PFSK-1 (cell line): ENCODE results near the gene ARHGAP20.

Source experiments
- FOXP2 ChIP-seq: optimal IDR thresholded peaks from 2 replicates; pipeline ENCODE3; 2011; ENCODE audit warnings: borderline replicate concordance, control low read depth, inconsistent platforms; ENCODE audit not compliant: insufficient read depth; ENCODE audit errors: extremely low read length, extremely low read depth
- POLR2AphosphoS5 ChIP-seq: IDR thresholded peaks from 2 replicates; pipeline ENCODE4 v1.6.1; 2012; ENCODE audit warnings: low read depth, mild to moderate bottlenecking, control low read depth, low read length, moderate library complexity
- SIN3A ChIP-seq: IDR thresholded peaks from 2 replicates; pipeline ENCODE4 v1.6.1; 2012; ENCODE audit warnings: mild to moderate bottlenecking, low read length, moderate library complexity, borderline replicate concordance; ENCODE audit not compliant: insufficient read depth
- TAF1 ChIP-seq: IDR thresholded peaks from 2 replicates; pipeline ENCODE4 v1.6.1; 2012; ENCODE audit warnings: low read length, control low read depth, borderline replicate concordance; ENCODE audit not compliant: insufficient read depth
- TF ChIP-seq, protein P1 (sequence below), 2 experiments: IDR thresholded peaks; 2 replicates each; pipeline versions ENCODE4 v1.6.1 to v1.8.0; 2011 to 2012; ENCODE audit warnings: low read depth in 2 of 2, low read length in 2 of 2, control low read depth in 1 of 2, inconsistent platforms in 1 of 2, mild to moderate bottlenecking in 1 of 2, moderate library complexity in 1 of 2; ENCODE audit not compliant: insufficient read depth in 1 of 2

The ARHGAP20 gene

DNA sequence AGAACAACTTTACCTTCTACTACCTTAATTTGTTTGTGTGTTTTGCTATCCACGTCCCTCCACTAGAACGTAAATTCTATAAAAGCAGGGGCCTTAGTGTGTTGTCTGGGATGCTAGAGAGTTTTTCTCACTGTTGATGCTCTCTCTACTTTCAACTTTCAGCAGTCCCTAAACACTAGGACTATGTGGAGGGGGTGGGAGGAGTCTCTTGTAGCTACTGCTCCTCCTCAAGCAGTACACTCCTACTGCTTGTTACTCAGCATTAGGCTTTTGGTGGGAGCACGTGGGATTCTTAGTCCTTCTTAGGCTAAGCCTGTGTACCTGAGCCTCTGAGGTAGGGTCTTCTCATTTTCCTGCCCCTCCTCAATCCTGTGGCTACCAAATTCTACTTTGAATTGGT, 56.3 kb downstream of the ARHGAP20 start:
- TF ChIP-seq, protein P1, sequence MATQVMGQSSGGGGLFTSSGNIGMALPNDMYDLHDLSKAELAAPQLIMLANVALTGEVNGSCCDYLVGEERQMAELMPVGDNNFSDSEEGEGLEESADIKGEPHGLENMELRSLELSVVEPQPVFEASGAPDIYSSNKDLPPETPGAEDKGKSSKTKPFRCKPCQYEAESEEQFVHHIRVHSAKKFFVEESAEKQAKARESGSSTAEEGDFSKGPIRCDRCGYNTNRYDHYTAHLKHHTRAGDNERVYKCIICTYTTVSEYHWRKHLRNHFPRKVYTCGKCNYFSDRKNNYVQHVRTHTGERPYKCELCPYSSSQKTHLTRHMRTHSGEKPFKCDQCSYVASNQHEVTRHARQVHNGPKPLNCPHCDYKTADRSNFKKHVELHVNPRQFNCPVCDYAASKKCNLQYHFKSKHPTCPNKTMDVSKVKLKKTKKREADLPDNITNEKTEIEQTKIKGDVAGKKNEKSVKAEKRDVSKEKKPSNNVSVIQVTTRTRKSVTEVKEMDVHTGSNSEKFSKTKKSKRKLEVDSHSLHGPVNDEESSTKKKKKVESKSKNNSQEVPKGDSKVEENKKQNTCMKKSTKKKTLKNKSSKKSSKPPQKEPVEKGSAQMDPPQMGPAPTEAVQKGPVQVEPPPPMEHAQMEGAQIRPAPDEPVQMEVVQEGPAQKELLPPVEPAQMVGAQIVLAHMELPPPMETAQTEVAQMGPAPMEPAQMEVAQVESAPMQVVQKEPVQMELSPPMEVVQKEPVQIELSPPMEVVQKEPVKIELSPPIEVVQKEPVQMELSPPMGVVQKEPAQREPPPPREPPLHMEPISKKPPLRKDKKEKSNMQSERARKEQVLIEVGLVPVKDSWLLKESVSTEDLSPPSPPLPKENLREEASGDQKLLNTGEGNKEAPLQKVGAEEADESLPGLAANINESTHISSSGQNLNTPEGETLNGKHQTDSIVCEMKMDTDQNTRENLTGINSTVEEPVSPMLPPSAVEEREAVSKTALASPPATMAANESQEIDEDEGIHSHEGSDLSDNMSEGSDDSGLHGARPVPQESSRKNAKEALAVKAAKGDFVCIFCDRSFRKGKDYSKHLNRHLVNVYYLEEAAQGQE (IDR thresholded peaks at IDR 0.05; ENCODE audit: insufficient read depth in 1 of 2, low read depth in 2 of 2, low read length in 2 of 2) = no peak
- TF ChIP-seq POLR2AphosphoS5 (no peak), TAF1 (no peak), FOXP2 (no peak), SIN3A (no peak)

DNA sequence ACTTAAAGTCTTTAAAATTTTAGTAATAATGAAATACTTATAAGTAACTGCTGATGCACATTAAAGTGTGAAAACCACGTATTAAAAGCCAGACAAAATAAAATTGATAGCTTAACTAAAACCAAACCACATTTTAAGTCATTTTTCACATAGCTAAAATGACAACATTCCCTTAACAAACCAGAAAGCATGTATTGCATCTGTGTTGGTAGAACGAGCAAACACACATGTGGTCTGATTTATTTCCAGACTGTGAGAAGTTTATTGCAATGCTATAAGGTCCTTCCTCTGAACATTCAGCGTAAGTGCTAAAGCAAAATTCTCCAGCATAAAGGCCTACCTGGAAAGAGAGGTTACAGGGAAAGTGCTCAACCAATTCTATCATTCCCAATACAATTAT, 57.8 kb downstream of the ARHGAP20 start:
- TF ChIP-seq POLR2AphosphoS5 = no peak
- TF ChIP-seq TAF1 = no peak
- no peak for TF ChIP-seq SIN3A
- TF ChIP-seq, protein P1 (IDR thresholded peaks at IDR 0.05; ENCODE audit: insufficient read depth in 1 of 2, low read depth in 2 of 2, low read length in 2 of 2) = no peak
- TF ChIP-seq FOXP2 = no peak

DNA sequence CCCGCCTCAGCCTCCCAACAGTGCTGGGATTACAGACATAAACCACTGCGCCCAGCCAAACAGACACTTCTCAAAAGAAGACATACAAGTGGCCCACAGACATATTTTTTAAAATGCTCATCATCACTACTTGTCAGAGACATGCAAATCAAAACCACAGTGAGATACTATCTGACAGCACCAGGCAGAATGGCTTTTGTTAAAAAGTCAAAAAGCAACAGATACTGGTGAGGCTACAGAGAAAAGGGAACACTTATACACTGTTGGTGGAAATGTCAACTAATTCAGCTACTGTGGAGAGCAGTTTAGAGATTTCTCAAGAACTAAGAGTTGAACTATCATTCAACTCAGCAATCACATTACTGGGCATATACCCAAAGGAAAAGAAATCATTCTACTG, 67.0 kb downstream of the ARHGAP20 start:
- no peak for TF ChIP-seq FOXP2
- TF ChIP-seq SIN3A = no peak
- TF ChIP-seq, protein P1 (IDR thresholded peaks at IDR 0.05; ENCODE audit: insufficient read depth in 1 of 2, low read depth in 2 of 2, low read length in 2 of 2) = no peak
- no peak for TF ChIP-seq POLR2AphosphoS5
- TF ChIP-seq TAF1 = no peak

DNA sequence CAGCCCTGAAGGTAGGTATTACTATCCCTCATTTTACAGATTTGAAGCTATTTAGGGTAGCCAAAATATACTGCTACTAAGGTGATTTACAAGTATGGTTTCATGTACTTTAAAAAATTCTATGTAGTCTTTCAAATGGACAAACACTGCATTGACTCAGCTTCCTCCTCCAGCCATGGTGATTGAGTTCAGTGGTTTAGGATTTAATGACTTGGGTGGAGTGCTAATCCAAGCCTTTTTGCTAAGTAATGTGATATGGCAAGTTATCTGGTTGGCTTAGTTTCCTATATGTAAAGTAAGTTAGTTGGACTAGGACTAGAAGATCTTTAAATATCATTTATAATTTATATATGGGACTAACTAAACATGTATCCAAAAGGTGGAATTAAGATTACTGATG, 77.9 kb downstream of the ARHGAP20 start:
- TF ChIP-seq, protein P1 (IDR thresholded peaks at IDR 0.05; ENCODE audit: insufficient read depth in 1 of 2, low read depth in 2 of 2, low read length in 2 of 2) = no peak
- TF ChIP-seq FOXP2 (no peak), POLR2AphosphoS5 (no peak), SIN3A (no peak), TAF1 (no peak)

DNA sequence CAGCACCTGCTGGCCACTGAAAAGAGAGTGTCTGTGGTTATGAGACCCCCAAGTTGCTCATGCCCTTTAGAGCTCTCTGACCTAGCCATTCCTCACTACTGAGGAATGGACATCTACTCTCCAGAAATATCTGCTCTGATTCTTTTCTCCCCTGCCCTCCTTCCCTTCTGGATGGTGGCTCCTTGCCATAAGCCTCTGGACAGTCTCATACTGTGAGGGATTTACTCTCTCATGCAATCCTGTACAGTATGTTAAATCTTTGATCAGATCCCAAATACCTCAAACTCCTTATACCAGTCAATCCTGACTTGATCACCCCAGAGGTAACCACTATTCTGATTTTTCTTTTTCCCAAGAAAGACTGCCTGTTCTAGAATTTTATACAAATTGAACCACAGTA, 80.7 kb downstream of the ARHGAP20 start:
- TF ChIP-seq SIN3A (no peak), FOXP2 (no peak), POLR2AphosphoS5 (no peak), TAF1 (no peak)
- TF ChIP-seq, protein P1 (IDR thresholded peaks at IDR 0.05; ENCODE audit: insufficient read depth in 1 of 2, low read depth in 2 of 2, low read length in 2 of 2) = no peak
